ENCODE data around the gene SRSF8. TPM values are rescaled to one million over a fixed set of nuclear protein-coding genes. Genes with fewer than 3 reads are reported as not detected.
"Not testable (repeated sequence)": the region's sequence is repeated elsewhere in the genome, so short reads cannot be mapped to it uniquely, and the experiment has no call there.

The SRSF8 gene
- total RNA-seq, 1 experiment from 2014 or later, result 22.9 TPM

DNA sequence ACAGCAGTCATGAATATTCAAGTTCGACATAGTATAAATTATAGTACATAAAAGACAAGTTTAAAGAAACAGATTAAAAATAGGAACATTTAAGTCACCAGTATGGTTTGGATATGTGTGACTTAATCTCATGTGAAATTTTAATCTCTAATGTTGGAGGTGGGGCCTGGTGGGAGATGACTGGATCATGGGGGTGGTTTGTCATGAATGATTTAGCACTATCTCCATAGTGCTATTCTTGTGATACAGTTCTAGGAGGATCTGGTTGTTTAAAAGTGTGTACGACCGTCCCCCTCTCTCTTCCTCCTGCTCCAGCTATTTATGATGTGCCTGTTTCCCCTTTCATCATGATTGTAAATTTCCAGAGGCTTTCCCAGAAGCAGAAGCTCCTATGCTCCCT lies 38.4 kb upstream of the SRSF8 start:
- intact Hi-C loops (cut with micrococcal nuclease; ENCODE audit: unreplicated experiment), result no loop called here
- Histone ChIP-seq H3K4me1 (replicated peaks; ENCODE audit: insufficient read depth) (no peaks in the 10 kb centered on the region), H3K9me3 (ENCODE audit: insufficient read depth, low read depth) (no peaks in the 10 kb centered on the region), H3K36me3 (ENCODE audit: low read depth) (no peaks in the 10 kb centered on the region), H3K27me3 (ENCODE audit: insufficient read depth, low read depth) (0 out of 2 replicates have a peak, but pooled peaks cover 5% of the 10 kb centered on the region), H4K20me1 (ENCODE audit: insufficient read depth) (no peaks in the 10 kb centered on the region), H3F3A (ENCODE audit: insufficient read depth, low read depth) (no peaks in the 10 kb centered on the region), H3K27ac (no peak overlapping the region), H3K79me2 (ENCODE audit: low read depth) (no peaks in the 10 kb centered on the region), H3K4me2 (no peak overlapping the region), H3K9me2 (ENCODE audit: insufficient read depth) (no peaks in the 10 kb centered on the region), H2AFZ (no peak overlapping the region), H3K4me3 (no peak overlapping the region)
- ChIA-PET POLR2A (ENCODE audit: unreplicated experiment) (no interaction called here), CTCF (no interaction called here)
- no peak for DNase-seq
- TF ChIP-seq CTCF (conservative IDR thresholded peaks at IDR 0.05) (no peak), EZH2 (IDR thresholded peaks at IDR 0.05; ENCODE audit: low read depth) (no peak)
- no TSS peak for BruUV-seq (replicated peaks)

GRCh38 chr11:95033051-95033450 lies 33.7 kb upstream of the SRSF8 start:
- Histone ChIP-seq H2AFZ (no peak overlapping the region), H3F3A (ENCODE audit: insufficient read depth, low read depth) (no peaks in the 10 kb centered on the region), H3K27ac (no peak overlapping the region), H3K9me2 (ENCODE audit: insufficient read depth) (no peaks in the 10 kb centered on the region), H3K4me3 (no peak overlapping the region), H4K20me1 (ENCODE audit: insufficient read depth) (no peaks in the 10 kb centered on the region), H3K4me1 (replicated peaks; ENCODE audit: insufficient read depth) (no peaks in the 10 kb centered on the region), H3K4me2 (no peak overlapping the region), H3K27me3 (ENCODE audit: insufficient read depth, low read depth) (no peaks in the 10 kb centered on the region), H3K79me2 (ENCODE audit: low read depth) (no peaks in the 10 kb centered on the region), H3K9me3 (ENCODE audit: insufficient read depth, low read depth) (no peaks in the 10 kb centered on the region), H3K36me3 (ENCODE audit: low read depth) (no peaks in the 10 kb centered on the region)
- TF ChIP-seq CTCF (conservative IDR thresholded peaks at IDR 0.05) (no peak), EZH2 (IDR thresholded peaks at IDR 0.05; ENCODE audit: low read depth) (no peak)
- intact Hi-C loops (cut with micrococcal nuclease; ENCODE audit: unreplicated experiment), result no loop called here
- CTCF ChIA-PET, result no interaction called here
- POLR2A ChIA-PET (ENCODE audit: unreplicated experiment), result no interaction called here
- no peak for DNase-seq
- BruUV-seq (replicated peaks), result no TSS peak

GRCh38 chr11:95035316-95035715 lies 31.4 kb upstream of the SRSF8 start:
- H3K9me3 ChIP-seq (ENCODE audit: insufficient read depth, low read depth), result no peaks in the 10 kb centered on the region
- H3F3A ChIP-seq (ENCODE audit: insufficient read depth, low read depth), result no peaks in the 10 kb centered on the region
- no peaks in the 10 kb centered on the region for H3K27me3 ChIP-seq (ENCODE audit: insufficient read depth, low read depth)
- H3K9me2 ChIP-seq (ENCODE audit: insufficient read depth), result no peaks in the 10 kb centered on the region
- no peak for DNase-seq
- H3K79me2 ChIP-seq (ENCODE audit: low read depth), result no peaks in the 10 kb centered on the region
- no peak overlapping the region for H3K4me2 ChIP-seq
- BruUV-seq (replicated peaks), result no TSS peak
- ChIA-PET CTCF (no interaction called here), POLR2A (ENCODE audit: unreplicated experiment) (no interaction called here)
- no peak for TF ChIP-seq CTCF (conservative IDR thresholded peaks at IDR 0.05)
- no peak for TF ChIP-seq EZH2 (IDR thresholded peaks at IDR 0.05; ENCODE audit: low read depth)
- H2AFZ ChIP-seq, result no peak overlapping the region
- H3K4me3 ChIP-seq, result no peak overlapping the region
- H3K36me3 ChIP-seq (ENCODE audit: low read depth), result no peaks in the 10 kb centered on the region
- H3K4me1 ChIP-seq (replicated peaks; ENCODE audit: insufficient read depth), result no peaks in the 10 kb centered on the region
- no peaks in the 10 kb centered on the region for H4K20me1 ChIP-seq (ENCODE audit: insufficient read depth)
- H3K27ac ChIP-seq, result no peak overlapping the region
- intact Hi-C loops (cut with micrococcal nuclease; ENCODE audit: unreplicated experiment), result no loop called here

- H2AFZ ChIP-seq; H3K9me2 ChIP-seq (ENCODE audit: insufficient read depth); H3K27me3 ChIP-seq (ENCODE audit: insufficient read depth, low read depth); DNase-seq; CTCF ChIA-PET; H4K20me1 ChIP-seq (ENCODE audit: insufficient read depth); H3K9me3 ChIP-seq (ENCODE audit: insufficient read depth, low read depth); H3K79me2 ChIP-seq (ENCODE audit: low read depth); H3K4me1 ChIP-seq (replicated peaks; ENCODE audit: insufficient read depth); POLR2A ChIA-PET (ENCODE audit: unreplicated experiment); H3F3A ChIP-seq (ENCODE audit: insufficient read depth, low read depth); H3K36me3 ChIP-seq (ENCODE audit: low read depth); BruUV-seq (replicated peaks); H3K4me3 ChIP-seq; H3K4me2 ChIP-seq; intact Hi-C loops (cut with micrococcal nuclease; ENCODE audit: unreplicated experiment); H3K27ac ChIP-seq: not testable (repeated sequence)
These were observed 29.2 kb upstream of the SRSF8 start for GRCh38 chr11:95037356-95038035.

Measured in PC-9 (cell line).